ENCODE data around the gene MMP24. TPM values are rescaled to one million over a fixed set of nuclear protein-coding genes. Genes with fewer than 3 reads are reported as not detected.
"Not testable (repeated sequence)": the region's sequence is repeated elsewhere in the genome, so short reads cannot be mapped to it uniquely, and the experiment has no call there.

MMP24 gene
- total RNA-seq, 1 donor from 2014 or later = 1.9 TPM

- peaks cover 2% of the 10 kb centered on the region for H3K27me3 Mint-ChIP-seq (ENCODE audit: insufficient read depth, low read depth)
These were observed 22.4 kb downstream of the MMP24 start for GRCh38 chr20:35248641-35249475.

DNA sequence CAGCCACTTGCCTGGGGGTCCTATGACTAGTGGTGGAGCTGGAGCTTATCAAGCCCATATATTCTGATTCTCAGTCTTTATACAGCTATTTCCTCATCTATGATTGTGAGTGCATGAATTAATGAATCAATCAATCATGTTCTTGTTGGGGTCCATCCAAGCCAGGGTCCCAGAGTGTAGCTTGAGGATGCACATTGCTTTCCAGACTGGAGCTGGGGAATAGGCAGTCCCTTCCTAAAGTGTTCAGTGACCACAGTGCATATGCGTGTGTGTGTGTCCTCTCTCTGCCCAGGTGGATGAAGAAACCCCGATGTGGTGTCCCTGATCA is 25.1 kb downstream of the MMP24 start:
- no peaks in the 10 kb centered on the region for H3K9me3 Mint-ChIP-seq
- no peak overlapping the region for H3K9ac ChIP-seq
- TF ChIP-seq EZH2phosphoT487 (IDR thresholded peaks at IDR 0.05) (no peak), EZH2 (IDR thresholded peaks at IDR 0.05) (no peak)
- TF ChIP-seq, protein P1, sequence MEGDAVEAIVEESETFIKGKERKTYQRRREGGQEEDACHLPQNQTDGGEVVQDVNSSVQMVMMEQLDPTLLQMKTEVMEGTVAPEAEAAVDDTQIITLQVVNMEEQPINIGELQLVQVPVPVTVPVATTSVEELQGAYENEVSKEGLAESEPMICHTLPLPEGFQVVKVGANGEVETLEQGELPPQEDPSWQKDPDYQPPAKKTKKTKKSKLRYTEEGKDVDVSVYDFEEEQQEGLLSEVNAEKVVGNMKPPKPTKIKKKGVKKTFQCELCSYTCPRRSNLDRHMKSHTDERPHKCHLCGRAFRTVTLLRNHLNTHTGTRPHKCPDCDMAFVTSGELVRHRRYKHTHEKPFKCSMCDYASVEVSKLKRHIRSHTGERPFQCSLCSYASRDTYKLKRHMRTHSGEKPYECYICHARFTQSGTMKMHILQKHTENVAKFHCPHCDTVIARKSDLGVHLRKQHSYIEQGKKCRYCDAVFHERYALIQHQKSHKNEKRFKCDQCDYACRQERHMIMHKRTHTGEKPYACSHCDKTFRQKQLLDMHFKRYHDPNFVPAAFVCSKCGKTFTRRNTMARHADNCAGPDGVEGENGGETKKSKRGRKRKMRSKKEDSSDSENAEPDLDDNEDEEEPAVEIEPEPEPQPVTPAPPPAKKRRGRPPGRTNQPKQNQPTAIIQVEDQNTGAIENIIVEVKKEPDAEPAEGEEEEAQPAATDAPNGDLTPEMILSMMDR (IDR thresholded peaks at IDR 0.05) = no peak
- H3K4me3 Mint-ChIP-seq = no peak overlapping the region
- H3K4me1 Mint-ChIP-seq = peaks cover 6% of the 10 kb centered on the region
- no peaks in the 10 kb centered on the region for H3K9me3 ChIP-seq (ENCODE audit: low read depth)
- H3K27ac ChIP-seq = no peak overlapping the region
- no peak for DNase-seq (ENCODE audit: low spot score)
- no peaks in the 10 kb centered on the region for H3K36me3 ChIP-seq
- no peak overlapping the region for H3K4me3 ChIP-seq
- no peaks in the 10 kb centered on the region for H3F3A ChIP-seq (ENCODE audit: low read depth)
- H3K27ac Mint-ChIP-seq = no peak overlapping the region
- H3K4me2 ChIP-seq = no peak overlapping the region
- peaks cover 2% of the 10 kb centered on the region for H3K27me3 Mint-ChIP-seq (ENCODE audit: insufficient read depth, low read depth)
- no peaks in the 10 kb centered on the region for H3K36me3 Mint-ChIP-seq
- H3K27me3 ChIP-seq = no peaks in the 10 kb centered on the region
- peaks cover 3% of the 10 kb centered on the region for H3K4me1 ChIP-seq
- H2AFZ ChIP-seq (replicated peaks) = no peak overlapping the region
- H3K79me2 ChIP-seq (ENCODE audit: low read depth) = no peaks in the 10 kb centered on the region
- H4K20me1 ChIP-seq (ENCODE audit: low read depth) = no peaks in the 10 kb centered on the region

More at GRCh38 chr20:35248641-35249475, 22.4 kb downstream of the MMP24 start:
- Histone ChIP-seq H2AFZ (replicated peaks) (no peak overlapping the region), H4K20me1 (ENCODE audit: low read depth) (no peaks in the 10 kb centered on the region), H3K9me3 (ENCODE audit: low read depth) (no peaks in the 10 kb centered on the region), H3F3A (ENCODE audit: low read depth) (no peaks in the 10 kb centered on the region), H3K4me2 (no peak overlapping the region), H3K4me1 (peaks cover 3% of the 10 kb centered on the region), H3K36me3 (no peaks in the 10 kb centered on the region), H3K27me3 (no peaks in the 10 kb centered on the region), H3K79me2 (ENCODE audit: low read depth) (no peaks in the 10 kb centered on the region), H3K9ac (no peak overlapping the region), H3K27ac (no peak overlapping the region), H3K4me3 (no peak overlapping the region)
- Mint-ChIP-seq H3K4me1 (peaks cover 6% of the 10 kb centered on the region), H3K36me3 (no peaks in the 10 kb centered on the region), H3K27ac (no peak overlapping the region), H3K9me3 (no peaks in the 10 kb centered on the region), H3K4me3 (no peak overlapping the region)
- no peak for DNase-seq (ENCODE audit: low spot score)
- TF ChIP-seq, protein P1 (IDR thresholded peaks at IDR 0.05) = no peak
- TF ChIP-seq EZH2phosphoT487 (IDR thresholded peaks at IDR 0.05) = no peak

DNA sequence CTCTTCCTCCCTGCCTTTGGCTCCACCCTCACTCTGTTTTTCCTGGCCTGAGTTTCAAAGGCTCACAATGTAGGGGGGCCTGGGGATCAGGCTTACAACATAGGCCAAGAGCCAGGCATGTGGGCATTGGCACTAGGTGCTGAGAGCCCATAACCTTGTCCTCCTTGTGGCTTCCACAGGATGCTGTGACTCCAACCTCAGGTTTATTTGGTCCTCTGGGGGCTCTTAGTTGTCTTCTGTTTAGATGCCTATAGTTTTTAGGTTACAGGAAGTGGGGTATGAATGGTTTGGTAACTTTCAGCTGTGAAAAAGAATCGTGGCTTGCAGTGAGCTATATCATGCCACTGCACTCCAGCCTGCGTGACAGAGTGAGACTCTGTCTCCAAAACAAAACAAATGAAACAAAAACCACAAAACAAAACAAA is 25.6 kb downstream of the MMP24 start:
- no peak overlapping the region for H3K27ac ChIP-seq
- H3K27ac Mint-ChIP-seq = peak overlapping the region; percentile 25
- no peaks in the 10 kb centered on the region for H3K9me3 Mint-ChIP-seq
- peaks cover 3% of the 10 kb centered on the region for H3K4me1 ChIP-seq
- no peaks in the 10 kb centered on the region for H3F3A ChIP-seq (ENCODE audit: low read depth)
- H3K36me3 ChIP-seq = no peaks in the 10 kb centered on the region
- peaks cover 6% of the 10 kb centered on the region for H3K4me1 Mint-ChIP-seq
- TF ChIP-seq, protein P1 (IDR thresholded peaks at IDR 0.05) = no peak
- TF ChIP-seq EZH2 (IDR thresholded peaks at IDR 0.05) = no peak
- no peak for TF ChIP-seq EZH2phosphoT487 (IDR thresholded peaks at IDR 0.05)
- no peaks in the 10 kb centered on the region for H3K36me3 Mint-ChIP-seq
- no peaks in the 10 kb centered on the region for H4K20me1 ChIP-seq (ENCODE audit: low read depth)
- H2AFZ ChIP-seq (replicated peaks) = no peak overlapping the region
- no peak overlapping the region for H3K4me3 Mint-ChIP-seq
- no peak overlapping the region for H3K4me3 ChIP-seq
- peaks cover 2% of the 10 kb centered on the region for H3K27me3 Mint-ChIP-seq (ENCODE audit: insufficient read depth, low read depth)
- no peak overlapping the region for H3K4me2 ChIP-seq
- DNase-seq (ENCODE audit: low spot score) = no peak
- no peaks in the 10 kb centered on the region for H3K79me2 ChIP-seq (ENCODE audit: low read depth)
- H3K9ac ChIP-seq = no peak overlapping the region
- no peaks in the 10 kb centered on the region for H3K27me3 ChIP-seq
- H3K9me3 ChIP-seq (ENCODE audit: low read depth) = no peaks in the 10 kb centered on the region

DNA sequence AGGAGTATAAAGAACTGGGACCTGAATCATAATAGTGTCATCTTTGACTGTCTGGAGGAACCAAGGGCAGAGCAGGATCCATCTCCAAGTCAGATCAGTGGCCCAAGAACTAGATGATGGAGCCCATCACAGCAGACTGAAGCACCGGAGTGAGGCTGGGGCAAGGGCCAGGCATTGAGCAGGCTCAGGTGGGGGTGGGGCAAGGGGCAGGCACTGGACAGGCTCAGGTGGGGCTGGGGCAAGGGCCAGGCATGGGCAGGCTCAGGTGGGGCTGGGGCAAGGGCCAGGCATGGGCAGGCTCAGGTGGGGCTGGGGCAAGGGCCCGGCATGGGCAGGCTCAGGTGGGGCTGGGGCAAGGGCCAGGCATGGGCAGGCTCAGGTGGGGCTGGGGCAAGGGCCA is 26.1 kb downstream of the MMP24 start:
- not testable (repeated sequence) for H3K27ac ChIP-seq; H3F3A ChIP-seq (ENCODE audit: low read depth); H3K4me2 ChIP-seq; H3K27me3 Mint-ChIP-seq (ENCODE audit: insufficient read depth, low read depth); H4K20me1 ChIP-seq (ENCODE audit: low read depth); H3K9ac ChIP-seq; H3K9me3 Mint-ChIP-seq; H2AFZ ChIP-seq (replicated peaks); H3K9me3 ChIP-seq (ENCODE audit: low read depth); H3K4me3 Mint-ChIP-seq; H3K27me3 ChIP-seq; H3K79me2 ChIP-seq (ENCODE audit: low read depth); H3K4me1 ChIP-seq; H3K4me3 ChIP-seq; H3K36me3 ChIP-seq; H3K36me3 Mint-ChIP-seq; H3K4me1 Mint-ChIP-seq; DNase-seq (ENCODE audit: low spot score)
- peak overlapping the region; percentile 25 for H3K27ac Mint-ChIP-seq

All from neural progenitor cell (in vitro differentiated cells).